Nephron (organoid): ENCODE measurements around the gene BAHCC1.

Experiments
- H3K27ac Mint-ChIP-seq, 3 experiments: 2 replicates each; pipeline ENCODE4 v1.8.0; 2020; ENCODE audit warnings: mixed read lengths in 3 of 3, mild to moderate bottlenecking in 2 of 3, moderate library complexity in 1 of 3
- H3K27me3 Mint-ChIP-seq: 2 replicates; pipeline ENCODE4 v1.8.0; 2021; ENCODE audit warnings: low read depth, mild to moderate bottlenecking, moderate library complexity, mixed read lengths
- H3K36me3 Mint-ChIP-seq: 2 replicates; pipeline ENCODE4 v1.8.0; 2020; ENCODE audit warnings: low read depth, mixed read lengths
- H3K4me1 Mint-ChIP-seq: 2 replicates; pipeline ENCODE4 v1.8.0; 2020; ENCODE audit warnings: mixed read lengths
- H3K4me3 Mint-ChIP-seq, 3 experiments: 2 replicates each; pipeline ENCODE4 v1.8.0; 2020; ENCODE audit warnings: mild to moderate bottlenecking in 3 of 3, mixed read lengths in 3 of 3, moderate library complexity in 2 of 3
- H3K9me3 Mint-ChIP-seq: 2 replicates; pipeline ENCODE4 v1.8.0; 2020; ENCODE audit warnings: mixed read lengths
- CTCF ChIP-seq, 3 experiments: fragments of 200-600 bp; sonication (generic); IDR thresholded peaks; one replicate each; pipeline ENCODE4 v1.5.0; 2021; ENCODE audit warnings: antibody characterized with exemption in 3 of 3; ENCODE audit not compliant: unreplicated experiment in 3 of 3

The BAHCC1 gene

GRCh38 chr17:81499601-81499970 is 104.3 kb downstream of the BAHCC1 start:
- Mint-ChIP-seq H3K27ac (no peak overlapping the region), H3K9me3 (no peaks in the 10 kb centered on the region), H3K4me3 (no peak overlapping the region), H3K36me3 (no peaks in the 10 kb centered on the region), H3K27me3 (peaks cover 21% of the 10 kb centered on the region), H3K4me1 (peaks cover 6% of the 10 kb centered on the region)
- TF ChIP-seq CTCF (IDR thresholded peaks at IDR 0.05; ENCODE audit: unreplicated experiment in 3 of 3) = no peak

GRCh38 chr17:81500047-81500446 is 104.8 kb downstream of the BAHCC1 start:
- no peaks in the 10 kb centered on the region for H3K9me3 Mint-ChIP-seq

GRCh38 chr17:81502471-81503017 is 107.3 kb downstream of the BAHCC1 start:
- peaks cover 1% of the 10 kb centered on the region for H3K36me3 Mint-ChIP-seq
- no peaks in the 10 kb centered on the region for H3K4me1 Mint-ChIP-seq
- H3K4me3 Mint-ChIP-seq = no peak overlapping the region
- no peaks in the 10 kb centered on the region for H3K9me3 Mint-ChIP-seq
- H3K27me3 Mint-ChIP-seq = peaks cover 18% of the 10 kb centered on the region
- TF ChIP-seq CTCF (IDR thresholded peaks at IDR 0.05; ENCODE audit: unreplicated experiment in 3 of 3) = no peak
- H3K27ac Mint-ChIP-seq = no peak overlapping the region

More at GRCh38 chr17:81500047-81500446, 104.8 kb downstream of the BAHCC1 start:
- H3K27ac Mint-ChIP-seq = peak overlapping the region in 1 of 3 experiments; percentile 41
- H3K36me3 Mint-ChIP-seq = no peaks in the 10 kb centered on the region
- TF ChIP-seq CTCF (IDR thresholded peaks at IDR 0.05; ENCODE audit: unreplicated experiment in 3 of 3) = no peak
- H3K27me3 Mint-ChIP-seq = peaks cover 19% of the 10 kb centered on the region
- H3K4me1 Mint-ChIP-seq = peaks cover 1% of the 10 kb centered on the region
- H3K4me3 Mint-ChIP-seq = no peak overlapping the region

- Mint-ChIP-seq H3K27me3 (peaks cover 18% of the 10 kb centered on the region), H3K9me3 (no peaks in the 10 kb centered on the region), H3K27ac (no peak overlapping the region), H3K4me1 (peaks cover 1% of the 10 kb centered on the region), H3K4me3 (no peak overlapping the region), H3K36me3 (peaks cover 12% of the 10 kb centered on the region)
- no peak for TF ChIP-seq CTCF (IDR thresholded peaks at IDR 0.05; ENCODE audit: unreplicated experiment in 3 of 3)
Measured at GRCh38 chr17:81503619-81504018, 108.4 kb downstream of the BAHCC1 start.

GRCh38 chr17:81508639-81509206 is 113.5 kb downstream of the BAHCC1 start:
- Mint-ChIP-seq H3K4me1 (peaks cover 18% of the 10 kb centered on the region), H3K4me3 (peak overlapping the region; percentile 100), H3K9me3 (peaks cover 5% of the 10 kb centered on the region), H3K27ac (peak overlapping the region; percentile 93 to 99 (median 95)), H3K36me3 (peaks cover 48% of the 10 kb centered on the region), H3K27me3 (peaks cover 16% of the 10 kb centered on the region)
- TF ChIP-seq CTCF (IDR thresholded peaks at IDR 0.05; ENCODE audit: unreplicated experiment in 3 of 3) = no peak
